ENCODE measurements around the gene AIFM2. TPM values are rescaled to one million over a fixed set of nuclear protein-coding genes. Genes with fewer than 3 reads are reported as not detected.

Gene AIFM2
- total and polyA plus RNA-seq, 9 of the 15 experiments (the other 6 are each of a cell fraction or from before 2014, with no cell fraction given) = 2.7 to 14.1 (median 9.2) TPM

- TF ChIP-seq TAF15 (IDR thresholded peaks at IDR 0.05; ENCODE audit: low read depth, low read length) = no peak
- no peak for TF ChIP-seq HIVEP1 (CRISPR knock-in tag; IDR thresholded peaks at IDR 0.05)
These were observed 42.9 kb upstream of the AIFM2 start (continued) for GRCh38 chr10:70175516-70175915.

- intact Hi-C loops (cut with micrococcal nuclease) (no loop called here), in situ Hi-C loops (cut with MboI) (no loop called here)
- ATAC-seq (no peak), FAIRE-seq (peak; percentile 65), DNase-seq (ENCODE audit: extremely low read depth in 1 of 4, low spot score in 3 of 4) (peak in 2 of 4 experiments; percentile 25 to 41)
- Histone ChIP-seq H2AFZ (ENCODE audit: low read depth, low read length) (peak overlapping the region; percentile 96), H3K4me2 (ENCODE audit: insufficient read depth, low read length) (peak overlapping the region; percentile 40), H3K79me2 (ENCODE audit: control insufficient read depth, insufficient read depth, low read length) (peaks cover 18% of the 10 kb centered on the region), H4K20me1 (replicated peaks; ENCODE audit: control insufficient read depth, insufficient read depth, low read length) (peaks cover 8% of the 10 kb centered on the region), H3K4me3 (no peak overlapping the region), H3K9me3 (replicated peaks; ENCODE audit: control insufficient read depth, insufficient read depth, low read depth, low read length) (peaks cover 3% of the 10 kb centered on the region; the same call in 1 of the 2 replicates), H3K27me3 (ENCODE audit: control insufficient read depth in 2 of 2, insufficient read depth in 2 of 2, low read length in 2 of 2) (no peaks in the 10 kb centered on the region; a peak in 3 of 5 replicates), H3K4me1 (replicated peaks in 1 of 2; ENCODE audit: control insufficient read depth in 2 of 2, insufficient read depth in 2 of 2, low read length in 2 of 2) (peaks cover 2 to 10% of the 10 kb centered on the region in 2 experiments; a peak in 4 of 5 replicates), H3K36me3 (ENCODE audit: control insufficient read depth, insufficient read depth, low read length) (no peaks in the 10 kb centered on the region), H3K9me1 (ENCODE audit: control insufficient read depth, insufficient read depth, low read length) (no peaks in the 10 kb centered on the region), H3K27ac (ENCODE audit: extremely low read depth, low read depth, low read length) (peak overlapping the region; percentile 14; the same call in 1 of the 3 replicates), H3K9ac (ENCODE audit: insufficient read depth in 1 of 2, low read depth in 2 of 2, low read length in 2 of 2) (peak overlapping the region; percentile 6 to 19; a peak in 2 of 4 replicates)
- POLR2A ChIA-PET = interaction anchor here (0.6 kb wide), 1 partner anchor 11 kb away, joined by 3 read pairs; no protein-coding TSS in a partner anchor
- WGBS (ENCODE audit: insufficient coverage, low coverage, missing lambda C conversion rate) = 49% methylated on average over 4 of the region's 4 CpGs
- CTCF ChIA-PET (ENCODE audit: low intra/inter-chr PET ratio) = no interaction called here
- BruUV-seq (replicated peaks) = no TSS peak
- TF ChIP-seq DMBX1 (CRISPR knock-in tag; IDR thresholded peaks at IDR 0.05; ENCODE audit: borderline replicate concordance) (peak; percentile 52; the same call in 1 of the 2 replicates), TBL1XR1 (IDR thresholded peaks at IDR 0.05; ENCODE audit: low read length in 2 of 2) (no peak), WHSC1 (IDR thresholded peaks at IDR 0.05; ENCODE audit: low read length) (no peak), GTF2B (IDR thresholded peaks at IDR 0.05; ENCODE audit: extremely low read depth, insufficient read length) (no peak), GABPB2 (CRISPR knock-in tag; conservative IDR thresholded peaks at IDR 0.05) (no peak), PTRF (tag; IDR thresholded peaks at IDR 0.05) (no peak), GTF2F1 (IDR thresholded peaks at IDR 0.05; ENCODE audit: low read depth, low read length) (no peak), TCF3 (CRISPR knock-in tag; IDR thresholded peaks at IDR 0.05) (no peak), BRD9 (IDR thresholded peaks at IDR 0.05; ENCODE audit: low read depth, partially characterized antibody) (no peak), CBX3 (IDR thresholded peaks at IDR 0.05; ENCODE audit: borderline replicate concordance in 1 of 2, low read length in 2 of 2) (peak in 1 of 2 experiments; percentile 44; a peak in 1 of 3 replicates), EP400 (IDR thresholded peaks at IDR 0.05) (no peak)
- TF ChIP-seq, protein P1, sequence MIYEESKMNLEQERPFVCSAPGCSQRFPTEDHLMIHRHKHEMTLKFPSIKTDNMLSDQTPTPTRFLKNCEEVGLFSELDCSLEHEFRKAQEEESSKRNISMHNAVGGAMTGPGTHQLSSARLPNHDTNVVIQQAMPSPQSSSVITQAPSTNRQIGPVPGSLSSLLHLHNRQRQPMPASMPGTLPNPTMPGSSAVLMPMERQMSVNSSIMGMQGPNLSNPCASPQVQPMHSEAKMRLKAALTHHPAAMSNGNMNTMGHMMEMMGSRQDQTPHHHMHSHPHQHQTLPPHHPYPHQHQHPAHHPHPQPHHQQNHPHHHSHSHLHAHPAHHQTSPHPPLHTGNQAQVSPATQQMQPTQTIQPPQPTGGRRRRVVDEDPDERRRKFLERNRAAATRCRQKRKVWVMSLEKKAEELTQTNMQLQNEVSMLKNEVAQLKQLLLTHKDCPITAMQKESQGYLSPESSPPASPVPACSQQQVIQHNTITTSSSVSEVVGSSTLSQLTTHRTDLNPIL (CRISPR knock-in tag; IDR thresholded peaks at IDR 0.05) = no peak
- TF ChIP-seq, protein P2, sequence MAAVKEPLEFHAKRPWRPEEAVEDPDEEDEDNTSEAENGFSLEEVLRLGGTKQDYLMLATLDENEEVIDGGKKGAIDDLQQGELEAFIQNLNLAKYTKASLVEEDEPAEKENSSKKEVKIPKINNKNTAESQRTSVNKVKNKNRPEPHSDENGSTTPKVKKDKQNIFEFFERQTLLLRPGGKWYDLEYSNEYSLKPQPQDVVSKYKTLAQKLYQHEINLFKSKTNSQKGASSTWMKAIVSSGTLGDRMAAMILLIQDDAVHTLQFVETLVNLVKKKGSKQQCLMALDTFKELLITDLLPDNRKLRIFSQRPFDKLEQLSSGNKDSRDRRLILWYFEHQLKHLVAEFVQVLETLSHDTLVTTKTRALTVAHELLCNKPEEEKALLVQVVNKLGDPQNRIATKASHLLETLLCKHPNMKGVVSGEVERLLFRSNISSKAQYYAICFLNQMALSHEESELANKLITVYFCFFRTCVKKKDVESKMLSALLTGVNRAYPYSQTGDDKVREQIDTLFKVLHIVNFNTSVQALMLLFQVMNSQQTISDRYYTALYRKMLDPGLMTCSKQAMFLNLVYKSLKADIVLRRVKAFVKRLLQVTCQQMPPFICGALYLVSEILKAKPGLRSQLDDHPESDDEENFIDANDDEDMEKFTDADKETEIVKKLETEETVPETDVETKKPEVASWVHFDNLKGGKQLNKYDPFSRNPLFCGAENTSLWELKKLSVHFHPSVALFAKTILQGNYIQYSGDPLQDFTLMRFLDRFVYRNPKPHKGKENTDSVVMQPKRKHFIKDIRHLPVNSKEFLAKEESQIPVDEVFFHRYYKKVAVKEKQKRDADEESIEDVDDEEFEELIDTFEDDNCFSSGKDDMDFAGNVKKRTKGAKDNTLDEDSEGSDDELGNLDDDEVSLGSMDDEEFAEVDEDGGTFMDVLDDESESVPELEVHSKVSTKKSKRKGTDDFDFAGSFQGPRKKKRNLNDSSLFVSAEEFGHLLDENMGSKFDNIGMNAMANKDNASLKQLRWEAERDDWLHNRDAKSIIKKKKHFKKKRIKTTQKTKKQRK (IDR thresholded peaks at IDR 0.05; ENCODE audit: borderline replicate concordance, low read depth, low read length) = no peak
These were observed 41.6 kb upstream of the AIFM2 start for GRCh38 chr10:70174058-70174741.
